ENCODE data around the gene SNPH.

SNPH gene

GRCh38 chr20:1320016-1320415 is 53.9 kb downstream of the SNPH start:
- ChIA-PET CTCF (no interaction called here), POLR2A (no interaction called here)
- no peak for DNase-seq (ENCODE audit: extremely low spot score)
- no peak for TF ChIP-seq ELF4 (IDR thresholded peaks at IDR 0.05)
- TF ChIP-seq SP1 (IDR thresholded peaks at IDR 0.05) = no peak
- TF ChIP-seq NFRKB (IDR thresholded peaks at IDR 0.05) = no peak
- no peak for TF ChIP-seq TARDBP (IDR thresholded peaks at IDR 0.05)
- TF ChIP-seq FOXM1 (IDR thresholded peaks at IDR 0.05; ENCODE audit: borderline replicate concordance) = no peak
- TF ChIP-seq PKNOX1 (IDR thresholded peaks at IDR 0.05) = no peak
- no peak for TF ChIP-seq L3MBTL2 (conservative IDR thresholded peaks at IDR 0.05)
- TF ChIP-seq FOXA1 (IDR thresholded peaks at IDR 0.05) = no peak
- no peak for TF ChIP-seq LEF1 (IDR thresholded peaks at IDR 0.05; ENCODE audit: borderline replicate concordance)
- TF ChIP-seq BHLHE40 (IDR thresholded peaks at IDR 0.05; ENCODE audit: borderline replicate concordance) = no peak
- TF ChIP-seq CTBP1 (IDR thresholded peaks at IDR 0.05; ENCODE audit: borderline replicate concordance) = no peak
- no peak for TF ChIP-seq SUZ12 (IDR thresholded peaks at IDR 0.05)
- no peak for TF ChIP-seq ZNF384 (IDR thresholded peaks at IDR 0.05)
- no peak for TF ChIP-seq FOXK2 (IDR thresholded peaks at IDR 0.05)
- TF ChIP-seq HDGF (IDR thresholded peaks at IDR 0.05; ENCODE audit: borderline replicate concordance) = no peak
- TF ChIP-seq ARNT (IDR thresholded peaks at IDR 0.05) = no peak

- DNase-seq (ENCODE audit: extremely low spot score) = no peak
- CTCF ChIA-PET = no interaction called here
- TF ChIP-seq SUZ12 (IDR thresholded peaks at IDR 0.05) (no peak), SP1 (IDR thresholded peaks at IDR 0.05) (no peak), FOXK2 (IDR thresholded peaks at IDR 0.05) (no peak), BHLHE40 (IDR thresholded peaks at IDR 0.05; ENCODE audit: borderline replicate concordance) (no peak), NFRKB (IDR thresholded peaks at IDR 0.05) (no peak), L3MBTL2 (conservative IDR thresholded peaks at IDR 0.05) (no peak), PKNOX1 (IDR thresholded peaks at IDR 0.05) (no peak), FOXM1 (IDR thresholded peaks at IDR 0.05; ENCODE audit: borderline replicate concordance) (no peak), LEF1 (IDR thresholded peaks at IDR 0.05; ENCODE audit: borderline replicate concordance) (no peak), FOXA1 (IDR thresholded peaks at IDR 0.05) (no peak)
- POLR2A ChIA-PET = interaction anchor here (1.5 kb wide), 1 partner anchor 145 kb away, joined by 3 read pairs; no protein-coding TSS in a partner anchor
These were observed 55.0 kb downstream of the SNPH start for GRCh38 chr20:1320902-1321653.

- TF ChIP-seq FOXK2 (IDR thresholded peaks at IDR 0.05) (no peak), LEF1 (IDR thresholded peaks at IDR 0.05; ENCODE audit: borderline replicate concordance) (no peak), SUZ12 (IDR thresholded peaks at IDR 0.05) (no peak), HDGF (IDR thresholded peaks at IDR 0.05; ENCODE audit: borderline replicate concordance) (no peak), FOXA1 (IDR thresholded peaks at IDR 0.05) (no peak)
- ChIA-PET POLR2A (interaction anchor here (1.5 kb wide), 1 partner anchor 144 kb away, joined by 3 read pairs; no protein-coding TSS in a partner anchor), CTCF (no interaction called here)
- DNase-seq (ENCODE audit: extremely low spot score) = no peak
These were observed 55.5 kb downstream of the SNPH start for GRCh38 chr20:1321654-1321939.

GRCh38 chr20:1322511-1323245 is 56.6 kb downstream of the SNPH start:
- no peak for DNase-seq (ENCODE audit: extremely low spot score)
- ChIA-PET POLR2A (interaction anchor here (1.5 kb wide), 1 partner anchor 143 kb away, joined by 3 read pairs; no protein-coding TSS in a partner anchor), CTCF (interaction anchor here (0.6 kb wide), 1 partner anchor 238 kb away, joined by 3 read pairs; no protein-coding TSS in a partner anchor)
- TF ChIP-seq LEF1 (IDR thresholded peaks at IDR 0.05; ENCODE audit: borderline replicate concordance) = no peak
- no peak for TF ChIP-seq L3MBTL2 (conservative IDR thresholded peaks at IDR 0.05)
- no peak for TF ChIP-seq ZNF384 (IDR thresholded peaks at IDR 0.05)
- no peak for TF ChIP-seq SP1 (IDR thresholded peaks at IDR 0.05)
- TF ChIP-seq FOXA1 (IDR thresholded peaks at IDR 0.05) = no peak
- no peak for TF ChIP-seq FOXM1 (IDR thresholded peaks at IDR 0.05; ENCODE audit: borderline replicate concordance)
- no peak for TF ChIP-seq HDGF (IDR thresholded peaks at IDR 0.05; ENCODE audit: borderline replicate concordance)
- TF ChIP-seq ARNT (IDR thresholded peaks at IDR 0.05) = no peak
- TF ChIP-seq CTBP1 (IDR thresholded peaks at IDR 0.05; ENCODE audit: borderline replicate concordance) = no peak
- no peak for TF ChIP-seq PKNOX1 (IDR thresholded peaks at IDR 0.05)
- no peak for TF ChIP-seq TARDBP (IDR thresholded peaks at IDR 0.05)
- no peak for TF ChIP-seq NFRKB (IDR thresholded peaks at IDR 0.05)
- no peak for TF ChIP-seq SUZ12 (IDR thresholded peaks at IDR 0.05)
- no peak for TF ChIP-seq ELF4 (IDR thresholded peaks at IDR 0.05)
- TF ChIP-seq BHLHE40 (IDR thresholded peaks at IDR 0.05; ENCODE audit: borderline replicate concordance) = no peak
- TF ChIP-seq FOXK2 (IDR thresholded peaks at IDR 0.05) = no peak

- ChIA-PET POLR2A (no interaction called here), CTCF (no interaction called here)
- DNase-seq (ENCODE audit: extremely low spot score) = no peak
- TF ChIP-seq FOXA1 (IDR thresholded peaks at IDR 0.05) = no peak
These were observed 57.2 kb downstream of the SNPH start for GRCh38 chr20:1323256-1323655.
